Gastrocnemius medialis (tissue), 4 donors: ENCODE measurements around the gene SPOCD1. TPM values are rescaled to one million over a fixed set of nuclear protein-coding genes. Genes with fewer than 3 reads are reported as not detected.
A peak's percentile ranks its signal among the peaks of the same experiment; 100 is the strongest.

Source experiments
- ATAC-seq, 2 donors: fragments of 150-250 bp; one replicate each; pipeline ENCODE4 v1.9.1; 2016
- DNase-seq, 2 donors: peaks; one replicate each; pipeline ENCODE4 v3.0.0-alpha.2; 2019
- H3K27ac ChIP-seq, 4 donors: fragments of 200-600 bp; sonication (generic); 1 replicate in 1 of 4; 2 replicates in 3 of 4; pipeline ENCODE4 v1.5.1; 2016 to 2018; ENCODE audit warnings: mild to moderate bottlenecking in 2 of 4, moderate library complexity in 1 of 4
- H3K27me3 ChIP-seq, 3 donors: fragments of 200-600 bp; sonication (generic) in 2 of 3; 1 replicate in 1 of 3; 2 replicates in 2 of 3; pipeline versions ENCODE4 v1.5.1 to v1.6.0; 2016 to 2019; ENCODE audit warnings: mild to moderate bottlenecking in 1 of 3, moderate library complexity in 1 of 3
- H3K36me3 ChIP-seq, 2 donors: fragments of 200-600 bp; sonication (generic) in 1 of 2; one replicate each; pipeline ENCODE4 v1.5.1; 2017 to 2018
- H3K4me1 ChIP-seq, 2 donors: fragments of 200-600 bp; sonication (generic) in 1 of 2; one replicate each; pipeline ENCODE4 v1.5.1; 2016 to 2017; ENCODE audit warnings: mild to moderate bottlenecking in 2 of 2
- H3K4me3 ChIP-seq, 4 donors: fragments of 200-600 bp; sonication (generic) in 3 of 4; 1 replicate in 1 of 4; 2 replicates in 3 of 4; pipeline ENCODE4 v1.5.1; 2016 to 2019; ENCODE audit warnings: mild to moderate bottlenecking in 2 of 4
- H3K9me3 ChIP-seq, 3 donors: fragments of 200-600 bp; sonication (generic) in 2 of 3; 1 replicate in 1 of 3; 2 replicates in 2 of 3; pipeline ENCODE4 v1.5.1; 2016 to 2019
- POLR2A ChIP-seq, 2 donors: fragments of 450-650 bp; IDR thresholded peaks; one replicate each; pipeline ENCODE4 v1.6.1; 2017; ENCODE audit warnings: antibody characterized with exemption in 2 of 2, mild to moderate bottlenecking in 2 of 2, moderate library complexity in 2 of 2
- in situ Hi-C, 4 donors: fragments of 200-750 bp; cut with MboI; loops; one replicate each; pipeline versions ENCODE4 v1.15.0 to v1.8.0; 2017; ENCODE audit warnings: low sequenced_read_pairs in 4 of 4
- intact Hi-C: fragments of 100-400 bp; cut with DNase I; formaldehyde crosslinking; loops from one replicate; pipeline ENCODE4 v1.15.1; 2023; ENCODE audit warnings: low total_unique reads
- total RNA-seq, 4 donors: library from RNA; depleted of rRNA; stranded (reverse); fragments of >200 nt; gene quantifications; one replicate each; pipeline versions ENCODE4 v1.1.0 to v1.2.3, GENCODE V29; 2016
- TF ChIP-seq, protein P1 (sequence below), 5 experiments: fragments of 450-650 bp in 3 of 5; fragments of 200-600 bp in 2 of 5; sonication (generic) in 2 of 5; IDR thresholded peaks in 4 of 5; conservative IDR thresholded peaks in 1 of 5; 1 replicate in 4 of 5; 2 replicates in 1 of 5; pipeline ENCODE4 v1.5.1; 2016 to 2019; ENCODE audit warnings: antibody characterized with exemption in 5 of 5, mild to moderate bottlenecking in 3 of 5, moderate library complexity in 3 of 5

SPOCD1 gene
- total RNA-seq, 4 donors from 2014 or later: not detected

DNA sequence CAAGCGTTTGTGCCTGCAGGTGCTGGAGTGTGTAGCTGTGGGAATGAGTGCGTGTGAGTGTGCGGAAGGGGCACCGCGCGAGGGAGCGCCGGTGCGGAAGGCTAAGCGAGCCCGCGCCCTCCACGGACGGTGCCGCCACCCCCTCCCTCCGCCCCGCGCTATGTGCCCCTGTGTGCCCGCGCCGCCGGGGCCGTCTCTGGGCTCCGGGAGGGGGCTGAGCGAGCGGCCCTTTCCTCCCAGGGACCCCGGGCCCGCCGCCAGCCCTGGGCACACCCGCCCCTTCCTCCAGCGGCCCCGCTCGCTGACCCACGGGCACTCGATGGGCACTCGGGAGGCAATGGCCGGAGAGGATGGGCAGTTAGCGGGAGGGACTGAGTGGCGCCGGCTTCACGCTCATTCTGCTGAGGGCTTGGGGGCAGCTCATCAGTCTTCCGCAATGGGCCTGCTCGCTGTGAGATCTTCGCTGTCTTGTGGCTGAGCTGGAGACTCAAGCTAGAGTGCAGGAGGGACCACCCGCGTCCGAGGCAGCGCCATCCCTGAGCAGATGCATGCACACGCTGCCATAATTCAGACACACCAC, 43.1 kb downstream of the SPOCD1 start:
- H3K9me3 ChIP-seq: no peaks in the 10 kb centered on the region
- in situ Hi-C loops (no loop called here), intact Hi-C loops (no loop called here)
- H3K4me3 ChIP-seq: peak overlapping the region in 3 of 4 donors; percentile 2 to 47 (median 24)
- H3K36me3 ChIP-seq: no peaks in the 10 kb centered on the region
- no peak for TF ChIP-seq POLR2A (IDR thresholded peaks at IDR 0.05)
- no peak for DNase-seq
- ATAC-seq: no peak
- peaks cover 4 to 9% of the 10 kb centered on the region in 2 donors for H3K4me1 ChIP-seq
- peaks cover 35 to 41% (median 41%) of the 10 kb centered on the region in 3 donors for H3K27me3 ChIP-seq
- no peak overlapping the region for H3K27ac ChIP-seq

DNA sequence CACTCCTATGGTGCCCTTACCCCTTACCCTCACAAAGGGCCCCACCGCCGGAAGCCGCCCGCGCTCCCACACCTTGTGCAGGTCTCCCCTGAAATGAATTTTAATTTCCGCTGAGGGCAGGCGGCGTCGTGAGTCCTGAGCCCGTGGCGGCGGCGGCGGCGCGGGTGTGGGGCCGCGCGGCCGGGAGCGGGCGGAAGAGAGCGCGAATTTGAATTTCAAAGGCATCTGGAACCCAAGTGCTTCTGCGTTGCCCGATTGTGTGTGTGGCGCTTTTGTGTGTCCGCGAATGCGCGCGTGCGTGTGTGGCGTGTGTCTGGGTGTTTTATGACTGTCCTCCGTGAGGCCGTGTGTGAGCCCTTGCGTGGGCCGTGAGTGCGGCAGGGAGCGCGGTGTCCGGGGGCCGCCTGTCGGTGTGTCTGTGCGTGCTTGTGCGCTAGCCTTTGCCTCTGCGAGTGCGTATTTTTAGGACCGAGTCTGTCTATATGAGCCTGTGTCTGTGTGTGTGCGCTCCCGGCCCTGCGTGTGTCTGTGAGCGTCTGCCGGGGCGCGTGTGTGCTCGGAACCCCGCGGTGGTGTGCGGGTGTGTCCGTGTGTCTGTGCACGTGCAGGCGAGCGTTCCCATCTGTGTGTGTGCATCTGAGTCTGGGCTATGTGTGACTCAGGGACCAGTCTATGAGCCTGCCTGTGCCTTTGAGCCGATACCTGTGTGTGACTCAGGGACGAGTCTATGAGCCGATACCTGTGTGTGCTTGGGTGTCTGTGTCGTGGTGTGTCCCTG, 43.7 kb downstream of the SPOCD1 start:
- in situ Hi-C loops: no loop called here
- Histone ChIP-seq H3K27ac (no peak overlapping the region), H3K27me3 (peaks cover 35 to 41% (median 41%) of the 10 kb centered on the region in 3 donors), H3K36me3 (no peaks in the 10 kb centered on the region), H3K9me3 (no peaks in the 10 kb centered on the region), H3K4me1 (peaks cover 4 to 9% of the 10 kb centered on the region in 2 donors), H3K4me3 (peak overlapping the region; percentile 2 to 47 (median 22))
- ATAC-seq (no peak), DNase-seq (no peak)
- intact Hi-C loops: no loop called here
- no peak for TF ChIP-seq POLR2A (IDR thresholded peaks at IDR 0.05)
- TF ChIP-seq, protein P1, sequence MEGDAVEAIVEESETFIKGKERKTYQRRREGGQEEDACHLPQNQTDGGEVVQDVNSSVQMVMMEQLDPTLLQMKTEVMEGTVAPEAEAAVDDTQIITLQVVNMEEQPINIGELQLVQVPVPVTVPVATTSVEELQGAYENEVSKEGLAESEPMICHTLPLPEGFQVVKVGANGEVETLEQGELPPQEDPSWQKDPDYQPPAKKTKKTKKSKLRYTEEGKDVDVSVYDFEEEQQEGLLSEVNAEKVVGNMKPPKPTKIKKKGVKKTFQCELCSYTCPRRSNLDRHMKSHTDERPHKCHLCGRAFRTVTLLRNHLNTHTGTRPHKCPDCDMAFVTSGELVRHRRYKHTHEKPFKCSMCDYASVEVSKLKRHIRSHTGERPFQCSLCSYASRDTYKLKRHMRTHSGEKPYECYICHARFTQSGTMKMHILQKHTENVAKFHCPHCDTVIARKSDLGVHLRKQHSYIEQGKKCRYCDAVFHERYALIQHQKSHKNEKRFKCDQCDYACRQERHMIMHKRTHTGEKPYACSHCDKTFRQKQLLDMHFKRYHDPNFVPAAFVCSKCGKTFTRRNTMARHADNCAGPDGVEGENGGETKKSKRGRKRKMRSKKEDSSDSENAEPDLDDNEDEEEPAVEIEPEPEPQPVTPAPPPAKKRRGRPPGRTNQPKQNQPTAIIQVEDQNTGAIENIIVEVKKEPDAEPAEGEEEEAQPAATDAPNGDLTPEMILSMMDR (IDR thresholded peaks at IDR 0.05 in 4 of 5, conservative IDR thresholded peaks at IDR 0.05 in 1 of 5): no peak

DNA sequence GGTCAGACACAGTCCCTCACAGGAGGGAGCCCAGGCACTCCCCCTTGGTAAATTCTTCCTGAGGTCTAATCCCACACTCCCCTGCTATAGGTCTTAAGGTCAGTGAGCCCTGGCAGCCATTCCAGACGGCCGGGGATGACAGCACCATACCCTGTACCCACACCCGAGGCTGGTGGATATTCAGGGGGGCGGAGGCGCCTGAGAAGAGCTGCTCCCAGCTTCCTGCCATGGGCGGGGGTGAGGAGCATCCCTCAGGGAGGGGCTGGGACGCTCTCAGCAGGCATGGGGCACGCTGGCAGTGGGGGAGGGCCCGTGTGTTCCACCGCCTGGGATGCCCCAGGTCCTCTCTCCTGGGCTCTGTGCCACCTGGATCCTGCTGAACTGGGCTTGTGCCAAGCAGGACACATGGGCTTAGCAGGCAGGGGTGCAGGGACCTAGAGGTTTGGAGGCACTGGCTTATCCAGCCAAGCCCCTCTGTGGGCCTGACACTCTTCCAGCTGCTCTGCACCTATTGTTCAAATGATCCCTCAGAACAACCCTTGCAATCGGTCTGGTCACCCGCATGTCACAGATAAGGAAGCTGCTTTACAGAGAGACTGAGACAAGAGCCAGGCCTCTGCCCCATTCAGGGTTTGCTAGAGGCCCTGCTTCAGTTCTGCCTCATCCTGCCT, 46.0 kb downstream of the SPOCD1 start:
- DNase-seq: no peak
- Histone ChIP-seq H3K9me3 (no peaks in the 10 kb centered on the region), H3K4me3 (no peak overlapping the region), H3K36me3 (no peaks in the 10 kb centered on the region), H3K27me3 (peaks cover 27 to 34% (median 27%) of the 10 kb centered on the region in 3 donors), H3K4me1 (peaks cover 4 to 9% of the 10 kb centered on the region in 2 donors), H3K27ac (no peak overlapping the region)
- TF ChIP-seq, protein P1 (IDR thresholded peaks at IDR 0.05 in 4 of 5, conservative IDR thresholded peaks at IDR 0.05 in 1 of 5): no peak
- no peak for TF ChIP-seq POLR2A (IDR thresholded peaks at IDR 0.05)
- intact Hi-C loops: no loop called here
- ATAC-seq: no peak
- in situ Hi-C loops: no loop called here

DNA sequence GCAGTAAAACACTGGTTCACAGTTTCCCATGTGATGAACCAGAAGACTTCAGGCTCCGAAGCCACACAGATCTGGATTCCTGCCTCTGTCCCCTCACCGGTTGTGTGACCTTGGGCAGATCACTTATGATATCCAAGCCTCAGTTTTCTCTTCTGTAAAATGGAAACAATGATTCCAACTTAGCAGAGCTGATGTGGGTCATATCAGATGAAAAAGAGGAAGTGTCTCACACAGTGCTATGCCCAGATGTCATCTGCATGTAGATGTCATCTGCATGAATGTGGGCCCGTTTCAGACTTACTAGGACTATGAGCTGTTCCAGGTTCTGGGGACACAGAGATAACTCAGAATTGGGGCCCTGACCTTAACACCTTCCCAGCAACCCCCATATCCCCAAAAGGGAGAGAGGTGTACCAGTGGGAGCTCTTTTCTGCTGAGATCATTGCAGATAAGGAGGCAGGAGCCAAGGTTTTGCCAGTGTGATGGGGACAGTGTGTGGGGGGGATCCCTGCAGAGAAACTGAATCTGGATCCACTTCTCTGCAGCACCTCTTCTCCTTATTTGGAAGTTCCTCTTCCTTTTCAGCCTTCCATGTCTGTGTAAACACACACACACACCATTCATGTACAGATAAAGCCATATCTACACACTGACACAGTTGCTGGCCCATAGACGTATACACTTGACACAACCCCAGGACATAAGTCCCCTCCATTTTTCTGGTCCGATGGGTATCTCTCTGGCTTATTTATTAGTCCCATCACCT, 46.7 kb downstream of the SPOCD1 start:
- in situ Hi-C loops: no loop called here
- Histone ChIP-seq H3K4me1 (peaks cover 6 to 13% of the 10 kb centered on the region in 2 donors), H3K36me3 (no peaks in the 10 kb centered on the region), H3K27me3 (peaks cover 20 to 27% (median 20%) of the 10 kb centered on the region in 3 donors), H3K27ac (no peak overlapping the region), H3K4me3 (no peak overlapping the region), H3K9me3 (no peaks in the 10 kb centered on the region)
- ATAC-seq (no peak), DNase-seq (no peak)
- intact Hi-C loops: no loop called here
- TF ChIP-seq, protein P1 (IDR thresholded peaks at IDR 0.05 in 4 of 5, conservative IDR thresholded peaks at IDR 0.05 in 1 of 5): no peak
- TF ChIP-seq POLR2A (IDR thresholded peaks at IDR 0.05): no peak
